Lower leg skin (tissue), 4 donors: ENCODE data around the gene ADARB2. TPM values are rescaled to one million over a fixed set of nuclear protein-coding genes. Genes with fewer than 3 reads are reported as not detected.

Experiments used
- DNase-seq, 2 donors: peaks; one replicate each; pipeline ENCODE4 v3.0.0-alpha.2; 2019; ENCODE audit warnings: low spot score in 2 of 2
- H3K4me3 ChIP-seq: fragments of 200-600 bp; sonication (generic); 2 replicates; pipeline ENCODE4 v1.5.1; 2017; ENCODE audit warnings: mild to moderate bottlenecking, low read depth; ENCODE audit not compliant: poor library complexity, severe bottlenecking
- CTCF ChIP-seq, 3 donors: fragments of 450-650 bp; IDR thresholded peaks; one replicate each; pipeline ENCODE4 v1.5.1; 2016; ENCODE audit warnings: antibody characterized with exemption in 3 of 3, mild to moderate bottlenecking in 3 of 3, moderate library complexity in 2 of 3
- POLR2A ChIP-seq, 2 donors: fragments of 450-650 bp; IDR thresholded peaks; one replicate each; pipeline ENCODE4 v1.6.1; 2016 to 2017; ENCODE audit warnings: antibody characterized with exemption in 2 of 2, mild to moderate bottlenecking in 1 of 2, moderate library complexity in 1 of 2
- WGBS, 2 donors: methylation state at CpG; one replicate each; pipeline ENCODE4 v1.1.5; 2018; 5-methylcytosine and 5-hydroxymethylcytosine counted together
- intact Hi-C: fragments of 100-400 bp; cut with DNase I; formaldehyde crosslinking; loops from one replicate; pipeline ENCODE4 v1.15.0; 2023; ENCODE audit warnings: low total_unique reads
- total RNA-seq, 4 donors: library from RNA; depleted of rRNA; stranded (reverse); fragments of >200 nt; gene quantifications; one replicate each; pipeline ENCODE4 v1.1.0, GENCODE V29; 2016

The ADARB2 gene
- total RNA-seq, 4 donors from 2014 or later = 0.72 to 3.6 (median 1.8) TPM

- 50 to 60% methylated on average over 7 of the region's 7 CpGs for WGBS, 2 donors
- intact Hi-C loops = no loop called here
- TF ChIP-seq CTCF (IDR thresholded peaks at IDR 0.05) (no peak), POLR2A (IDR thresholded peaks at IDR 0.05) (no peak)
- H3K4me3 ChIP-seq = no peak overlapping the region
- no peak for DNase-seq
These were observed 201.0 kb downstream of the ADARB2 start for GRCh38 chr10:1536341-1536740.

GRCh38 chr10:1535301-1535965, 201.9 kb downstream of the ADARB2 start:
- DNase-seq = no peak
- 66 to 73% methylated on average over 24 of the region's 24 CpGs for WGBS, 2 donors
- TF ChIP-seq CTCF (IDR thresholded peaks at IDR 0.05) = no peak
- TF ChIP-seq POLR2A (IDR thresholded peaks at IDR 0.05) = no peak
- intact Hi-C loops = no loop called here
- H3K4me3 ChIP-seq = no peak overlapping the region

GRCh38 chr10:1534820-1535219, 202.5 kb downstream of the ADARB2 start:
- TF ChIP-seq CTCF (IDR thresholded peaks at IDR 0.05) = no peak
- no peak for TF ChIP-seq POLR2A (IDR thresholded peaks at IDR 0.05)
- WGBS, 2 donors = 71 to 85% methylated on average over 17 to 19 of the region's 19 CpGs
- intact Hi-C loops = no loop called here
- no peak for DNase-seq
- H3K4me3 ChIP-seq = no peak overlapping the region

GRCh38 chr10:1532636-1533035, 204.7 kb downstream of the ADARB2 start:
- intact Hi-C loops = no loop called here
- no peak for TF ChIP-seq POLR2A (IDR thresholded peaks at IDR 0.05)
- no peak for TF ChIP-seq CTCF (IDR thresholded peaks at IDR 0.05)
- DNase-seq = no peak
- 73 to 86% methylated on average over 14 of the region's 14 CpGs for WGBS, 2 donors
- no peak overlapping the region for H3K4me3 ChIP-seq

GRCh38 chr10:1531883-1532597, 205.3 kb downstream of the ADARB2 start:
- DNase-seq = no peak
- intact Hi-C loops = no loop called here
- TF ChIP-seq POLR2A (IDR thresholded peaks at IDR 0.05) (no peak), CTCF (IDR thresholded peaks at IDR 0.05) (no peak)
- WGBS, 2 donors = 62 to 70% methylated on average over 17 to 18 of the region's 18 CpGs
- H3K4me3 ChIP-seq = no peak overlapping the region
